ENCODE results near the gene KLRD1. TPM values are rescaled to one million over a fixed set of nuclear protein-coding genes. Genes with fewer than 3 reads are reported as not detected.
A peak's percentile ranks its signal among the peaks of the same experiment; 100 is the strongest.
"Not testable (repeated sequence)": the region's sequence is repeated elsewhere in the genome, so short reads cannot be mapped to it uniquely, and the experiment has no call there.

Gene KLRD1, protein sequence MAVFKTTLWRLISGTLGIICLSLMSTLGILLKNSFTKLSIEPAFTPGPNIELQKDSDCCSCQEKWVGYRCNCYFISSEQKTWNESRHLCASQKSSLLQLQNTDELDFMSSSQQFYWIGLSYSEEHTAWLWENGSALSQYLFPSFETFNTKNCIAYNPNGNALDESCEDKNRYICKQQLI
- total RNA-seq = not detected

DNA sequence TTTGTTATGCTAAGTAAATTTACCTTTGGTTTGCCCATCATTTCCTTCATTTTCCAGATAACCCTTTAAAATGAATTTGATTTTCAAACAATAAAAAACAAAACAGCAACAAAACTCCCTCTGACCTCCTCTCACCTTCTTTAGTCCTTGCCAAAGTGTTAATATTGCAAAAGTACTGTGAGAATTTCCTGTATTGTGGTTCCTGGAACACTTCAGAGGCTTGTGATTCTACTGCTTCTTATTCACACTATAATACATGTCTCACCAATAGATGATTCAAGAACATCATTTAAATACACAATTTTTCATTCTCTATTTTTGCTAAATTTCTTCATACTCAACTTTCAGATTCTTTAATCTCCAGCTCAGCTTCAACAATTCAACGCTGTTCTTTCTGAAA lies at the start of gene KLRD1:
Gene KLRD1 (plus strand): TSS at position 241 of the 400 bp plus-strand sequence. CDS start 208 bp downstream, outside the sequence.
- ATAC-seq = no peak

DNA sequence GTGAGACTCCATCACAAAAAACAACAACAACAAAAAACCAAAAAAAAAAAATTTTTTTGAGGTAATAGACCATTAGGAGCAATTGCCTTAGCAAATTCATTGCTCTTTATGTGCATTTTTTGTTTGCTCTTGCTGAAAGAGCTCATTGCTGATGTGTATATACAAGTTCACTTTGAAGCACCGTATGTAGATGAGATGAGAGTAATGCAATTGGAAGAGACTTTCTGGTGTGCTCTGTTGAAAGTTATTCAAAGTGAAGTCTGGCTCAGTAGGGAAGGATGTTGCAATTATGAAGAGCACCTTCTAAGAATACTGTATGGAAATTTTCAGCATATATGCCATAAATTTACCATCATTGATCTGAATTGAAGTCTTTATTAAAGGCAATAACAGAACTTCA lies 46.7 kb upstream of the KLRD1 start:
- no peak for ATAC-seq

- no peak for ATAC-seq
Observed at GRCh38 chr12:10268037-10268436, 39.6 kb upstream of the KLRD1 start.

DNA sequence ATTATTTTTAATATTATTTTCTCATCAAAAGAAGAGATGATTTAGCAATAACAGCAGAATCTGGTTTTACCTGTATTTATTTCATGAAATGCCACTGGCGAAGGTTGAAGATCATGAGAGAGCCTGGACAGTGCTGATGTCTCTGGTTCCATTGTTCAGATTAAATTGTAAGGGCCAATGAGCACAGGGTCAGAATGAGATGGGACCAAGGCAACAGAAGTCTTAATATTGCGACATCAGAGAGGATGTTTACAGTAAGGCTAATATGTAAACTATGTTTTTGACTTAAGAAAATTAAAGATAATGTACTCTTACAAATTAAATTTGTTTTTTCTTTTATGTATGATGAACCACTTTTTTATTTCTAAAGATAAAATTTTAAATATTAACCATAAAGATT lies 35.2 kb upstream of the KLRD1 start:
- no peak for ATAC-seq

- ATAC-seq = no peak
Observed at GRCh38 chr12:10276774-10277173, 30.9 kb upstream of the KLRD1 start.

DNA sequence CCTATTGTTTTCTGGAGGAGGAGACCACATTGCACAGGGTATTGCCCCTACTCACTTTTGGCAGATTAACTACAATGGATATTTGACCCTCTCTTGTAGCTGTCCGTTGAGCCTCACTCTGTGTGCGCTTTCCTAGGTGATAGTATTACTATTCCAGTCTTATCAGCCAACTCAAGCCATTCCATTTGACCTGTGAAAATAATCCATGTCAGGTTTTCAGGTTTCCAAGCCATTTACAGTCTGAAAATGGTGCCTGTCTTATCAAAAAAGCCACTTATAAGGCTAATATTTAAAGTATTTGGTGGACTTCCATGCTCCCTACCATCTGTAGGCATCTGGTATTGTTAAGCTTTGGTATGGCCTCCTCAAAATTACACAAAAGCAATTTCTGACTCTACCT lies 29.6 kb upstream of the KLRD1 start:
- no peak for ATAC-seq

DNA sequence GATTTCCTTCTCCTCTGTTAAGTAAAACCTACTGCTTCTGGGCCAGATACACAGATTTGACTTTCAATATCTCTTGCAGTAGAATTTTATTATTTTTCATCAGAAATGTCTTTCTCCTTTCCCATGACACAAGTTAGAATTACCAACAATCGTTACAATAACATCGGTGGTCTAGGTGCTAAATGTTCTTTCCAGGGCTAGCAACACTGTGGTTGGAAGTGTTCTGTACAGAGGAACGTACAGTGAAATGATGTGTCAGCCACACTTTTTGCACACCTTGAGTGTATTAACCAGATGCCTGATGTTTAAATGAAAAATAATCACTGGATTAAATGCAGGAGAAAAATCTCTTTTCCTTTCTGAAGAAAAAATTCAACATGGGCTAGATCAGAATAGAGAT lies 27.7 kb upstream of the KLRD1 start:
- ATAC-seq = no peak

- no peak for ATAC-seq
Observed at GRCh38 chr12:10283027-10283426, 24.6 kb upstream of the KLRD1 start.

- ATAC-seq = no peak
Observed at GRCh38 chr12:10285919-10286318, 21.8 kb upstream of the KLRD1 start.

DNA sequence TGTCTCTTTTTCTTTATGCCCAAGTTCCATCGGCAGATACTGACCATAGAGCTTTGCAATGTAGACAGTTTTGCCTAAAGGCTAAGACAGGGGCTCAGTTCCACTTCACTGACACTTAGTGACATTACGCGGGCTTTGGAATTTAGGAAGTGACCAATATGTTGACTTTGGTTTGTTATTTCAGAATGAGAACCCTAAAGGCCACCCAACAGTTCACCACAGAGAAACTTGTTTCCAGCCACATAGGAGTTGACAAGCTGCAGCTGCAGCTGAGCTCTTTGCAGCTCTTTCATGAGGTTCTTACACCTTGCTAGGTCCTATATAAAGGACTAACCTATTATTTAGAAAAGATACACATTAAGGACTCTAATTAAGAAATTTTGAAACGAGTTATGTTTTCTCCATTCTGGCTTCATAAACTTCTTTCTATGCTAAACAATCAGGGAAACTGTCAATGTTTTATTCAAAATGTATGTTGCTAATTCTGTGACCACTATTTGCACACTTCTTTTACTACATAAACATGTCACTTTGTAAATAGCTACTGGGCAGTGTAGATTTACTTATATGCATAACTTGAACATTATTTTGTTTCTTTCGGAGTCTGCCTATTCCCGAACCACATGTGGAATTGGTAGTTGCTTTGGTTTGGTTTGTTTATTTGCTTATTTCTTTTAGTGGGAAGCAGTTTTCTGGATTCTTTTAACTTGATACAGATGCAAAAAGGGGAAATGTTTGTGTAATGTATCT lies 18.5 kb upstream of the KLRD1 start:
- ATAC-seq = no peak

DNA sequence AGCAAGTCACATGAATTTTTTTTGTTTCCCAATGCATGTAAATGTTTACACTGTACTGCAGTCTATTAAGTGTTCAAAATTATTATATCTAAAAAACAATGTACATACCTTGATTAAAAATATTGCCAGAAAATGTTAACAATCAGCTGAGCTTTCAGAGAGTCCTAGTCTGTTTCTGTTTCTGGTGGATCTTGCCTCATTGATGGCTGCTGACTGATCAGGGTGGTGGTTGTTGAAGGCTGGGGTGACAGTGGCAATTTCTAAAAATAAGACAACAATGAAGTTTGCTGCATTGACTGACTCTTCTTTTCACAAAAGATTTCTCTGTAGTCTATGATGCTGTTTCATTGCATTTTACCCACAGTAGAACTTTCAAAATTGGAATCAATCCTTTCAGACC lies 16.6 kb upstream of the KLRD1 start:
- no peak for ATAC-seq

DNA sequence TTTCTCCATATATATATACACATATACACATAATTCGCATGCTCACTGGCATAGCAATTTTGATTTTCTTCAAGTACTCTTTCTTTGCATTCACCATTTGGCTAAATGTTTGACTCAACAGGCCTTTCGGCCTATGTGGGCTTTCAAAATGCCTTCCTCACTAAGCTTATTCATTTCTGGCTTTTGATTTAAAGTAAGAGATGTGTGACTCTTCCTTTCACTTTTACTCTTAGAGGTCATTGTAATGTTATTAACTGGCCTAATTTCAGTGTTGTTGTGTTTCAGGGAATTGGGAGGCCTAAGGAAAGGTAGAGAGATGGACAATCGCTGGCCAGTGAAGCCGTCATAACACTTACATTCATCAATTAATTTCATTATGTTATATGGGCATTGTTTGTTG lies 14.5 kb upstream of the KLRD1 start:
- ATAC-seq = no peak

GRCh38 chr12:10293570-10294227 lies 14.0 kb upstream of the KLRD1 start:
- ATAC-seq = no peak

DNA sequence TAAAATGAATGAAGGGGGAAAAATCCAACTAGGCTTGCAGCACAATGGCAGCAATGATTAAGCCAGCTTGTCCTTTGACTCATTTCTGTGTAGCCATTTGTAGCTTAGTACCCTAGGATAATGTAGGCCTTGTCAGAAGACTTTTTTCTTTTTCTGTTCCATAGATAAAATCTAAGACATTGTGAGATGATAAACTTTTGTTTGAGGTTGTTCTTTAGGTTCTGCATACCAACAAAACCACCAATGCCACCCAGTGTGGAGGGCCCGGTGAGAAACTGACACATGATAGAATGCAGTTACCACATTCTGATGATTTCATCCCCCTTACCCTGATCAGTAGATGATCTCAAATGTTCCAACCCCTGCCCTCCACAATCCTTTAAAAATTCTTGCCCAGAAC lies 6.6 kb upstream of the KLRD1 start:
- ATAC-seq = no peak

DNA sequence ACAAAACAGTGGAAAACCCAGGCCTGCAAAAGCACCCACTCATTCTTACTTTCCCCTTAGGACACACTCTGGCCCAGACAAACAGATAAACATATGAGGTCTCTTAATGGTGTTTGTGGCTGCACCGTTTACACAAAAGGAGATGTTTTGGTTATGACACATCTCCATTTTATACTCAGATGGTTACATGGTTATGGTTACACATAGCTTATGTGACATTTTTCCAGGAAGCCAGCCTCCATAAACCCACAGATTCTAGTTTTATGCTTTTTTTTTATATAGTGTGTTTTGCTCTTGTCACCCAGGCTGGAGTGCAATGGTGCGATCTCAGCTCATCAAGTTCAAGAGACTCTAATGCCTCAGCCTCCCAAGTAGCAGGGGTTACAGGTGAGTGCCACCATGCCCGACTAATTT lies 3.5 kb upstream of the KLRD1 start:
- ATAC-seq = no peak

DNA sequence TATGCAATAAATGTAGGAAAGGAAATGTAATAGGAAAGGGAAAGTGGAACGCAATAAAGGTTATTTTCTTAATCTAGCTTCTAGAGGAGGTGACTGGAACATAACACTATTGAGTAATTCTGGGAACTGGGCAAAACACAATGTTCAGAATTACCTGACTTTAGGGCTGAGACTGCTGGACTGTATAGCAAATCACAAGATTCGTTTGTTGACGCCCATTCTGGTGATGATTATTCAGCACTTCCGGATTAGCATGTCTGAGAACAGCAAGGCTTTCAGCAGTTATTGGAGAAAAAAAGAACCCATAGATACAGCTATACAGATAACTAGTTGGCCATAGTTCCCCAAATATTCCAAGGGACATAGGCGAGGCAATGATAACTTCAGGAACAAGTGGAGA lies 2.3 kb upstream of the KLRD1 start:
- ATAC-seq = no peak

DNA sequence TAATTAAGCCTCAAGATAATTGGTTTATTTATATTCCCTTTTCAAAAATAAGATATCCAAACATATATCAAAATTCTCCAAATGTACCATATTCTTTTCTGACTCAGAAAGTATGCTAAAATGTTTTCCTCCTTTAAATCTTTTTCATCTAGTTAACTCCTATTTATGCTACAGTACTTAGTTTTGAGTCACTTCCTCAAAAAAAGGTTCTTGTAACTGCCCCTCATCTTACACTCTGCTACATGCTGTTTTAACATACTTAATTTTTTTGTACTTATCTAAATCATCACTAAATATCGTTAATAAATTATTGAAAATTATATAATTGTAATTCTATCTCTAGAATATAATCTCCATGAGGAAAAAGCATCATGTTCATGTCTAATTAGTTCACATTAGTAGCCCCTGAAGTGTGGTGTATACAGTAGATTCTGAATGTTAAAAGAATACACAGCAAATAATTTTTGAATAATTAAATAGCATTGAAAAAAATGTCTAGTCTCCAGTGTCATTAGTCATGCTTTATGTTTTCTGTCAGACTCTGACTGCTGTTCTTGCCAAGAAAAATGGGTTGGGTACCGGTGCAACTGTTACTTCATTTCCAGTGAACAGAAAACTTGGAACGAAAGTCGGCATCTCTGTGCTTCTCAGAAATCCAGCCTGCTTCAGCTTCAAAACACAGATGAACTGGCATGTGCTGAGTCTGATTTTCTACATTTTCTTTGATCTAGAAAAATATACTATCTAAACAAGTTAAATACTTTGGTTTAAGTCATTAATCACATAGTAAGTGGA lies 3.5 kb downstream of the KLRD1 start:
- ATAC-seq = no peak

- ATAC-seq = no peak
Observed at GRCh38 chr12:10319388-10319787, 11.7 kb downstream of the KLRD1 start.

DNA sequence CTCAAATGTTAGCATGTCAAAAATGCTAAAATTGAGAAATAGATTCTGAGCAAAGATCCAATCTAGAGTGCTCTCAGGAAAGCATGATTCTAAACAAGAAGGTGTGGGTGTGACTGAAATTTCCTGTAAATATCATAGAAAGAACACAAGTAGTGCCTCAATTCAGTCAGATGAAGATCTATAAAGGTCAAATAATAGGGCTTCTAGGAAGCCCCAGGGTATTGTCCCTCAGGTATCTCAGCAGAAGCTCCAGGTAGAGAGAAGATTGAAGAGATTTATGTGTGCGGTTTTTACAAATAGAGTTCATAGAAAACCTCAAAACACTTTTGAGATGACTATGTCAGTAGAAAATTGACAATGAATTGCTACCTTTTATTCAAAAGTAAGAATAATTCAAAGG lies 13.0 kb downstream of the KLRD1 start:
- no peak for ATAC-seq

DNA sequence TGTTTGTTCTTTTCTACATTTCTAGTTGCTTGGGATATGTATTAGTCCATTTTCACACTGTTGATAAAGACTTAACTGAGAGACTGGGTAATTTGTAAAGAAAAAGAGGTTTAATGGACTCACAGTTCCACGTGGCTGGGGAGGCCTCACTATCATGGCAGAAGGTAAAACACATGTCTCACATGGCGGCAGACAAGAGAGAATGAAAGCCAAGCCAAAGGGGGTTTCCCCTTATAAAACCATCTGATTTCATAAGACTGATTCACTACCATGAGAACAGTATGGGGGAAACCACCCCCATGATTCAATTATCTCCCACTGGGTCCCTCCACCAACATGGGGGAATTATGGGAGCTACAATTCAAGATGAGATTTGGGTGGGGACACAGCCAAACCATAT lies 21.0 kb downstream of the KLRD1 start:
- not testable (repeated sequence) for ATAC-seq

DNA sequence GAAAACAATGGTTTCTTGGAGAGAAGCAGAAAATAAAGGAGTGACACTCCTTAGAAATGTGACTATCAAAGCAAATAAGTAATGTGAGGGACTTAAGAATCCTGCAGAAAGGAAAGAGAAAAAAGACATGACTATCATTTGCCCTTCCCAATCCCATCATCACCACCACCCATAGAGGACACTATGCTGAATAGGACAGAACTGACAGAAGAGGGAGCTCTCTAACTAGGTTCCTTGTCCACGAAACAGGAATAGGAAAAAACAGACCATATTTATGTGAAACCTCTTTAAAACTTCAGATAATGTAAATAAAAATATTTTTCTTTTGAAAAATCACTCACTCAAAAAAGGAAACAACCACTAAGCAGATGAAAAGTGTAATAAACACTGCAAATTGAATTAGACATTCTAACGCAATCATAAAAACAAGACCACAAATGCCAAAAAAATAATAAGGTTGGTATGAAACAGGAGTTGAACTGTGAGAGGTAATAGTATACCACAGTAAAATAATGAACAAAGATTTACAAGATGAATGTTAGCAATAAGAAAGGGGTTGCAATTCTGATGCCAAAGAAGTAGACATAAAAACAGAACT lies 24.1 kb downstream of the KLRD1 start:
- ATAC-seq = peak; percentile 78

DNA sequence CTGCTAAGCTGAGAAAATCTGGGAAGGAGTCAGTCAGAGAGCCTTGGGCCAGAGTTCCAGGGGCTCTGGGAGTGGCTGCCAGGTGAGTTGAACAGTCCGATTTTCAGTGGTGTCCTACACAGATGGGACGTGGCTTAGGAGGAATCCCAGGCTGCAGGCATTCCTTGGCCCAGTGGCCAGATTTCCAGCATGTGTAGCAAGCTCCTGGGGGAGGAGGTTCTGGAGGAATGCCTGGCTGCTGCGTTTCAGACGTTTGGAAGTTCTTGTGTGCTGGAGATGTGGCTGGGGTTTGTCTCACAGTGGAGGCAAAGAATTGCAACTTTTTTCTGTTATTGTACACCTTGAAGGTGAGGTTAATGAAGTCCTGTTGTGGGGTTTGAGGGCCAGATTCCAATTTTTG lies 28.5 kb downstream of the KLRD1 start:
- ATAC-seq = not testable (repeated sequence)

GRCh38 chr12:10338470-10338869 lies 30.8 kb downstream of the KLRD1 start:
- ATAC-seq = not testable (repeated sequence)
